WTC11 (cell line): ENCODE data around the gene TCP11. TPM values are rescaled to one million over a fixed set of nuclear protein-coding genes. Genes with fewer than 3 reads are reported as not detected.

Experiments used
- ATAC-seq: fragments of 200-7000 bp; cut with Tn5 transposase; 2 replicates; pipeline ENCODE4 v1.10.0; 2021; ENCODE audit warnings: mild to moderate bottlenecking, moderate library complexity
- CTCF ChIA-PET: fragments of 300-600 bp; sonication (Branson Sonifier 250); formaldehyde crosslinking; loops from one replicate; lab custom pipeline; 2021; ENCODE audit warnings: antibody characterized with exemption; lab: Charles Lee
- POLR2A ChIA-PET: fragments of 350-600 bp; sonication (Branson Sonifier 250); formaldehyde crosslinking; loops from one replicate; lab custom pipeline; 2021; ENCODE audit warnings: antibody characterized with exemption; lab: Charles Lee
- DNase-seq: peaks from one replicate; pipeline ENCODE4 v3.0.0; 2021; ENCODE audit warnings: low spot score
- H3K27ac Mint-ChIP-seq: 2 replicates; pipeline ENCODE4 v1.8.0; 2021; ENCODE audit warnings: mixed read lengths
- H3K27me3 Mint-ChIP-seq: 2 replicates; pipeline ENCODE4 v1.8.0; 2021; ENCODE audit warnings: low read depth, mild to moderate bottlenecking, moderate library complexity, mixed read lengths
- H3K36me3 Mint-ChIP-seq: 2 replicates; pipeline ENCODE4 v1.8.0; 2021; ENCODE audit warnings: mixed read lengths
- H3K4me1 Mint-ChIP-seq: 2 replicates; pipeline ENCODE4 v1.8.0; 2022; ENCODE audit warnings: mixed read lengths
- H3K4me3 Mint-ChIP-seq: 2 replicates; pipeline ENCODE4 v1.8.0; 2021; ENCODE audit warnings: mild to moderate bottlenecking, moderate library complexity, mixed read lengths
- H3K9me3 Mint-ChIP-seq: 2 replicates; pipeline ENCODE4 v1.8.0; 2021; ENCODE audit warnings: mixed read lengths
- CBFB ChIP-seq: sonication (generic); formaldehyde crosslinking; IDR thresholded peaks from 2 replicates; pipeline ENCODE4 v1.8.1; 2022; ENCODE audit warnings: mild to moderate bottlenecking, low read depth, missing genetic modification reagents
- EMX1 ChIP-seq: fragments of 250-450 bp; sonication (Bioruptor Pico); IDR thresholded peaks from 2 replicates; pipeline ENCODE4 v1.8.0; 2021; ENCODE audit warnings: mild to moderate bottlenecking
- ETV6 ChIP-seq: sonication (generic); formaldehyde crosslinking; IDR thresholded peaks from 2 replicates; pipeline ENCODE4 v1.8.1; 2022; ENCODE audit warnings: mild to moderate bottlenecking, missing genetic modification reagents
- FOXK1 ChIP-seq: sonication (generic); formaldehyde crosslinking; IDR thresholded peaks from 2 replicates; pipeline ENCODE4 v1.8.0; 2022; ENCODE audit warnings: mild to moderate bottlenecking, moderate library complexity, missing genetic modification reagents
- NR1H2 ChIP-seq: sonication (generic); formaldehyde crosslinking; IDR thresholded peaks from 2 replicates; pipeline ENCODE4 v1.9.0; 2021; ENCODE audit warnings: mild to moderate bottlenecking, moderate library complexity, missing genetic modification reagents
- OVOL2 ChIP-seq: fragments of 250-450 bp; sonication (Bioruptor Pico); IDR thresholded peaks from 2 replicates; pipeline ENCODE4 v1.9.0; 2021; ENCODE audit warnings: mild to moderate bottlenecking, borderline replicate concordance
- TEAD1 ChIP-seq: sonication (generic); formaldehyde crosslinking; IDR thresholded peaks from 2 replicates; pipeline ENCODE4 v1.8.0; 2022; ENCODE audit warnings: mild to moderate bottlenecking, missing genetic modification reagents
- ZNF263 ChIP-seq: sonication (generic); formaldehyde crosslinking; IDR thresholded peaks from 2 replicates; pipeline ENCODE4 v1.8.1; 2022; ENCODE audit warnings: low read depth, mild to moderate bottlenecking, moderate library complexity, missing genetic modification reagents
- ZNF423 ChIP-seq: fragments of 250-450 bp; sonication (Bioruptor Pico); IDR thresholded peaks from 2 replicates; pipeline ENCODE4 v2.1.2; 2022; ENCODE audit warnings: mild to moderate bottlenecking, moderate library complexity
- ZNF671 ChIP-seq: fragments of 250-450 bp; sonication (Bioruptor Pico); IDR thresholded peaks from 2 replicates; pipeline ENCODE4 v1.8.0; 2021; ENCODE audit warnings: mild to moderate bottlenecking
- total RNA-seq: library from RNA; stranded (reverse); gene quantifications from 3 replicates; pipeline ENCODE4 v1.2.3, GENCODE V29; 2021
- TF ChIP-seq, protein P1 (sequence below): sonication (generic); formaldehyde crosslinking; IDR thresholded peaks from 2 replicates; pipeline ENCODE4 v1.8.1; 2023; ENCODE audit warnings: mild to moderate bottlenecking, missing genetic modification reagents, moderate library complexity
- TF ChIP-seq, protein P2 (sequence below): fragments of 250-450 bp; sonication (Bioruptor Pico); conservative IDR thresholded peaks from 2 replicates; pipeline ENCODE4 v1.9.0; 2021; ENCODE audit warnings: mild to moderate bottlenecking
- TF ChIP-seq, protein P3 (sequence below): sonication (generic); formaldehyde crosslinking; IDR thresholded peaks from 2 replicates; pipeline ENCODE4 v1.8.1; 2022; ENCODE audit warnings: low read depth, mild to moderate bottlenecking, moderate library complexity, missing genetic modification reagents, borderline replicate concordance
- TF ChIP-seq, protein P4 (sequence below): fragments of 250-450 bp; sonication (Bioruptor Pico); IDR thresholded peaks from 2 replicates; pipeline ENCODE4 v1.9.0; 2021; ENCODE audit warnings: mild to moderate bottlenecking, borderline replicate concordance
- TF ChIP-seq, protein P5 (sequence below): sonication (generic); formaldehyde crosslinking; IDR thresholded peaks from 2 replicates; pipeline ENCODE4 v1.8.0; 2022; ENCODE audit warnings: mild to moderate bottlenecking, missing genetic modification reagents
- TF ChIP-seq, protein P6 (sequence below): fragments of 200-600 bp; IDR thresholded peaks from 2 replicates; pipeline ENCODE4 v1.8.0; 2022; ENCODE audit warnings: antibody characterized with exemption
- TF ChIP-seq, protein P7 (sequence below): sonication (generic); formaldehyde crosslinking; IDR thresholded peaks from 2 replicates; pipeline ENCODE4 v1.8.1; 2022; ENCODE audit warnings: low read depth, missing genetic modification reagents, borderline replicate concordance

TCP11 gene
- total RNA-seq, 1 experiment from 2014 or later = not detected

DNA sequence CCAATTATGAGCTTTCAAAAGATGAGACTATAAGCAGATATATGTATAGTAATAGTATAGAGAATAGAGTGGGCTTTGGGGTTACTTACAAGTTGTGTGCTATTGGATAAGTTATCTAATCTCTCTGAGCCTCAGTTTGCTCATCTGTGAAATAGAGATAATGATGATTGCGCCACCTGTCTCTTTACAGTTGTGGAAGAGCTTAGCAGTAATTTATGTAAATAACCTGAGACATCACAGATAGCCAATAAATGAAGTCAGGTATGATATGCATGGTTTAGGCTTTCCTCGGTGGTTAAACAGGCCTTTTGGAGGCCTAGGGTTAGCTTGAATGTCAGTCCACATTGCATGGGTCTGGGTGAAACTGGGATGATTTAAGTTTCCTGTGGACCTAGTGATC lies 42.8 kb upstream of the TCP11 start (continued):
- TF ChIP-seq, protein P1, sequence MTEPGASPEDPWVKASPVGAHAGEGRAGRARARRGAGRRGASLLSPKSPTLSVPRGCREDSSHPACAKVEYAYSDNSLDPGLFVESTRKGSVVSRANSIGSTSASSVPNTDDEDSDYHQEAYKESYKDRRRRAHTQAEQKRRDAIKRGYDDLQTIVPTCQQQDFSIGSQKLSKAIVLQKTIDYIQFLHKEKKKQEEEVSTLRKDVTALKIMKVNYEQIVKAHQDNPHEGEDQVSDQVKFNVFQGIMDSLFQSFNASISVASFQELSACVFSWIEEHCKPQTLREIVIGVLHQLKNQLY (CRISPR knock-in tag) = no peak
- no peak for TF ChIP-seq ZNF423 (CRISPR knock-in tag)
- no peak for TF ChIP-seq TEAD1 (CRISPR knock-in tag)
- no peak for TF ChIP-seq ZNF671 (CRISPR knock-in tag)
- TF ChIP-seq, protein P2, sequence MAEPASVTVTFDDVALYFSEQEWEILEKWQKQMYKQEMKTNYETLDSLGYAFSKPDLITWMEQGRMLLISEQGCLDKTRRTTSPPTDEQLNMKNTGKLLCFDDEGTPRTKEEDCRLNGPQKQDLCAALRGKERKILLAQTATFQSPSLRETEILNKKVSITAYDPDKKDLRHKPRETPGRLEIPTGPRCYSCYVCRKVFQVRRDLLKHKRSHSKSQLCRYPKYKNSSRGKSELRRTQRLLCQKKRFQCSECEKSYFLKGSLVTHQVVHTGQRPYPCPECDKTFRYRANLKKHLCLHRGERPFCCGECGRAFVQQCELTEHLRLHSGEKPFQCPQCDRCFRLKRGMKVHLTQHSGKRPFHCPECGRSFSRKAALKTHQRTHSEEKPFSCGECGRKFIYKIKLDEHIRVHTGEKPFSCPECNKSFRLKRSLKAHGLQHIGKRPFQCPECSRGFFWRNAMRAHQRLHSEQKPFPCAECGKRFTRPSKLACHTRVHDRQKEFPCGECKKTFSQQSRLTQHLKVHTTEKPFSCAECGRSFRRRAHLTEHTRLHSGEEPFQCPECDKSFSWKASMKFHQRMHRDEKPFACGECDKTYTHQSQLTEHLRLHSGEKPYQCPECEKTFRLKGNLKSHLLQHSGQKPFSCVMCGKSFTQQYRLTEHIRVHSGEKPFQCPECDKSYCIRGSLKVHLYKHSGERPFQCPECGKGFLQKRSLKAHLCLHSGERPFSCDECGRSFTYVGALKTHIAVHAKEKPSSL (CRISPR knock-in tag) = no peak

DNA sequence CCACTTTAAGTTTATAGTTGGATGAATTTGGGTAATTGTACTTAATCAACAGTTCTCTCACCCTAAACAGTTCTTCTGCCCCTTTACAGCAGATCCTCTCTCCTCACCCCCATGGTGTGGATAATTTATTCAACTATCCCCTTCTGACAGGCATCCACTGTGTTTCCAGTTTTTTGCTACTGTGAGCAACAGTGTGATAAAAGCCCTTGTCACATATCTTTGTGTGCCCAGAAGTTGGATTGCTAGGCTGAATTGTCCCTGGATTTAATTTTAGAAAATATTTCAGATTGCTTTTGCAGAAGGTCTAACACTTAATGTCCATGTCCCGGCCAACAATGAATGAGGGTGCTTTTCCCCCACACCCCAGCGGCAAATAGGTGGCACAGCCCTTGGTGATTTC lies 42.1 kb upstream of the TCP11 start:
- ATAC-seq = no peak
- Mint-ChIP-seq H3K4me3 (no peak overlapping the region), H3K36me3 (no peaks in the 10 kb centered on the region), H3K9me3 (no peaks in the 10 kb centered on the region), H3K27me3 (peaks cover 11% of the 10 kb centered on the region), H3K27ac (no peak overlapping the region), H3K4me1 (peaks cover 7% of the 10 kb centered on the region; the same call in 1 of the 2 replicates)
- DNase-seq = no peak
- TF ChIP-seq, protein P3, sequence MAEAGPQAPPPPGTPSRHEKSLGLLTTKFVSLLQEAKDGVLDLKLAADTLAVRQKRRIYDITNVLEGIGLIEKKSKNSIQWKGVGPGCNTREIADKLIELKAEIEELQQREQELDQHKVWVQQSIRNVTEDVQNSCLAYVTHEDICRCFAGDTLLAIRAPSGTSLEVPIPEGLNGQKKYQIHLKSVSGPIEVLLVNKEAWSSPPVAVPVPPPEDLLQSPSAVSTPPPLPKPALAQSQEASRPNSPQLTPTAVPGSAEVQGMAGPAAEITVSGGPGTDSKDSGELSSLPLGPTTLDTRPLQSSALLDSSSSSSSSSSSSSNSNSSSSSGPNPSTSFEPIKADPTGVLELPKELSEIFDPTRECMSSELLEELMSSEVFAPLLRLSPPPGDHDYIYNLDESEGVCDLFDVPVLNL (CRISPR knock-in tag) = no peak
- TF ChIP-seq FOXK1 (CRISPR knock-in tag) (no peak), ETV6 (no peak), EMX1 (CRISPR knock-in tag) (no peak), CBFB (CRISPR knock-in tag) (no peak), NR1H2 (CRISPR knock-in tag) (no peak), OVOL2 (CRISPR knock-in tag) (no peak), ZNF263 (no peak)
- TF ChIP-seq, protein P4, sequence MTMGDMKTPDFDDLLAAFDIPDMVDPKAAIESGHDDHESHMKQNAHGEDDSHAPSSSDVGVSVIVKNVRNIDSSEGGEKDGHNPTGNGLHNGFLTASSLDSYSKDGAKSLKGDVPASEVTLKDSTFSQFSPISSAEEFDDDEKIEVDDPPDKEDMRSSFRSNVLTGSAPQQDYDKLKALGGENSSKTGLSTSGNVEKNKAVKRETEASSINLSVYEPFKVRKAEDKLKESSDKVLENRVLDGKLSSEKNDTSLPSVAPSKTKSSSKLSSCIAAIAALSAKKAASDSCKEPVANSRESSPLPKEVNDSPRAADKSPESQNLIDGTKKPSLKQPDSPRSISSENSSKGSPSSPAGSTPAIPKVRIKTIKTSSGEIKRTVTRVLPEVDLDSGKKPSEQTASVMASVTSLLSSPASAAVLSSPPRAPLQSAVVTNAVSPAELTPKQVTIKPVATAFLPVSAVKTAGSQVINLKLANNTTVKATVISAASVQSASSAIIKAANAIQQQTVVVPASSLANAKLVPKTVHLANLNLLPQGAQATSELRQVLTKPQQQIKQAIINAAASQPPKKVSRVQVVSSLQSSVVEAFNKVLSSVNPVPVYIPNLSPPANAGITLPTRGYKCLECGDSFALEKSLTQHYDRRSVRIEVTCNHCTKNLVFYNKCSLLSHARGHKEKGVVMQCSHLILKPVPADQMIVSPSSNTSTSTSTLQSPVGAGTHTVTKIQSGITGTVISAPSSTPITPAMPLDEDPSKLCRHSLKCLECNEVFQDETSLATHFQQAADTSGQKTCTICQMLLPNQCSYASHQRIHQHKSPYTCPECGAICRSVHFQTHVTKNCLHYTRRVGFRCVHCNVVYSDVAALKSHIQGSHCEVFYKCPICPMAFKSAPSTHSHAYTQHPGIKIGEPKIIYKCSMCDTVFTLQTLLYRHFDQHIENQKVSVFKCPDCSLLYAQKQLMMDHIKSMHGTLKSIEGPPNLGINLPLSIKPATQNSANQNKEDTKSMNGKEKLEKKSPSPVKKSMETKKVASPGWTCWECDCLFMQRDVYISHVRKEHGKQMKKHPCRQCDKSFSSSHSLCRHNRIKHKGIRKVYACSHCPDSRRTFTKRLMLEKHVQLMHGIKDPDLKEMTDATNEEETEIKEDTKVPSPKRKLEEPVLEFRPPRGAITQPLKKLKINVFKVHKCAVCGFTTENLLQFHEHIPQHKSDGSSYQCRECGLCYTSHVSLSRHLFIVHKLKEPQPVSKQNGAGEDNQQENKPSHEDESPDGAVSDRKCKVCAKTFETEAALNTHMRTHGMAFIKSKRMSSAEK (CRISPR knock-in tag) = no peak
- TF ChIP-seq, protein P5, sequence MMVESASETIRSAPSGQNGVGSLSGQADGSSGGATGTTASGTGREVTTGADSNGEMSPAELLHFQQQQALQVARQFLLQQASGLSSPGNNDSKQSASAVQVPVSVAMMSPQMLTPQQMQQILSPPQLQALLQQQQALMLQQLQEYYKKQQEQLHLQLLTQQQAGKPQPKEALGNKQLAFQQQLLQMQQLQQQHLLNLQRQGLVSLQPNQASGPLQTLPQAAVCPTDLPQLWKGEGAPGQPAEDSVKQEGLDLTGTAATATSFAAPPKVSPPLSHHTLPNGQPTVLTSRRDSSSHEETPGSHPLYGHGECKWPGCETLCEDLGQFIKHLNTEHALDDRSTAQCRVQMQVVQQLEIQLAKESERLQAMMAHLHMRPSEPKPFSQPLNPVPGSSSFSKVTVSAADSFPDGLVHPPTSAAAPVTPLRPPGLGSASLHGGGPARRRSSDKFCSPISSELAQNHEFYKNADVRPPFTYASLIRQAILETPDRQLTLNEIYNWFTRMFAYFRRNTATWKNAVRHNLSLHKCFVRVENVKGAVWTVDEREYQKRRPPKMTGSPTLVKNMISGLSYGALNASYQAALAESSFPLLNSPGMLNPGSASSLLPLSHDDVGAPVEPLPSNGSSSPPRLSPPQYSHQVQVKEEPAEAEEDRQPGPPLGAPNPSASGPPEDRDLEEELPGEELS (CRISPR knock-in tag) = no peak
- TF ChIP-seq, protein P6, sequence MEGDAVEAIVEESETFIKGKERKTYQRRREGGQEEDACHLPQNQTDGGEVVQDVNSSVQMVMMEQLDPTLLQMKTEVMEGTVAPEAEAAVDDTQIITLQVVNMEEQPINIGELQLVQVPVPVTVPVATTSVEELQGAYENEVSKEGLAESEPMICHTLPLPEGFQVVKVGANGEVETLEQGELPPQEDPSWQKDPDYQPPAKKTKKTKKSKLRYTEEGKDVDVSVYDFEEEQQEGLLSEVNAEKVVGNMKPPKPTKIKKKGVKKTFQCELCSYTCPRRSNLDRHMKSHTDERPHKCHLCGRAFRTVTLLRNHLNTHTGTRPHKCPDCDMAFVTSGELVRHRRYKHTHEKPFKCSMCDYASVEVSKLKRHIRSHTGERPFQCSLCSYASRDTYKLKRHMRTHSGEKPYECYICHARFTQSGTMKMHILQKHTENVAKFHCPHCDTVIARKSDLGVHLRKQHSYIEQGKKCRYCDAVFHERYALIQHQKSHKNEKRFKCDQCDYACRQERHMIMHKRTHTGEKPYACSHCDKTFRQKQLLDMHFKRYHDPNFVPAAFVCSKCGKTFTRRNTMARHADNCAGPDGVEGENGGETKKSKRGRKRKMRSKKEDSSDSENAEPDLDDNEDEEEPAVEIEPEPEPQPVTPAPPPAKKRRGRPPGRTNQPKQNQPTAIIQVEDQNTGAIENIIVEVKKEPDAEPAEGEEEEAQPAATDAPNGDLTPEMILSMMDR = no peak
- TF ChIP-seq, protein P7, sequence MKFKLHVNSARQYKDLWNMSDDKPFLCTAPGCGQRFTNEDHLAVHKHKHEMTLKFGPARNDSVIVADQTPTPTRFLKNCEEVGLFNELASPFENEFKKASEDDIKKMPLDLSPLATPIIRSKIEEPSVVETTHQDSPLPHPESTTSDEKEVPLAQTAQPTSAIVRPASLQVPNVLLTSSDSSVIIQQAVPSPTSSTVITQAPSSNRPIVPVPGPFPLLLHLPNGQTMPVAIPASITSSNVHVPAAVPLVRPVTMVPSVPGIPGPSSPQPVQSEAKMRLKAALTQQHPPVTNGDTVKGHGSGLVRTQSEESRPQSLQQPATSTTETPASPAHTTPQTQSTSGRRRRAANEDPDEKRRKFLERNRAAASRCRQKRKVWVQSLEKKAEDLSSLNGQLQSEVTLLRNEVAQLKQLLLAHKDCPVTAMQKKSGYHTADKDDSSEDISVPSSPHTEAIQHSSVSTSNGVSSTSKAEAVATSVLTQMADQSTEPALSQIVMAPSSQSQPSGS (CRISPR knock-in tag) = no peak
- POLR2A ChIA-PET = no interaction called here
- CTCF ChIA-PET = no interaction called here
